ENCODE data around the gene CAAP1.

The CAAP1 gene

GRCh38 chr9:26891726-26892125, 876 bp downstream of the CAAP1 start:
- POLR2A ChIA-PET = interaction anchor here (0.6 to 3.0 kb wide), 9 partner anchors 9 to 76 kb away, joined by 3 to 20 read pairs (median 3); partner anchors contain the start of genes IFT74 and PLAA
- CTCF ChIA-PET = interaction anchor here (0.7 to 1.2 kb wide), 3 partner anchors 19 to 83 kb away, joined by 3 to 5 read pairs (median 3); no protein-coding TSS in a partner anchor
- H3K4me3 ChIP-seq (ENCODE audit: low read depth, low read length) = peak overlapping the region; percentile 100
- H3K4me1 ChIP-seq (ENCODE audit: control insufficient read depth, insufficient read depth, low read length) = no peaks in the 10 kb centered on the region
- H3K27ac ChIP-seq (ENCODE audit: extremely low read depth, low read depth, low read length) = peak overlapping the region; percentile 94
- H3K36me3 ChIP-seq (ENCODE audit: control insufficient read depth in 2 of 2, insufficient read depth in 1 of 2, low read length in 2 of 2) = peaks cover 3 to 5% of the 10 kb centered on the region in 2 experiments; a peak in 2 of 3 replicates
- TF ChIP-seq ZNF169 (tag by site-specific recombination; IDR thresholded peaks at IDR 0.05) (no peak), ZNF423 (tag by site-specific recombination; IDR thresholded peaks at IDR 0.05) (no peak)
- H3K9me3 ChIP-seq (ENCODE audit: control insufficient read depth, insufficient read depth, low read depth, low read length) = no peaks in the 10 kb centered on the region

GRCh38 chr9:26888271-26888670, 4.3 kb downstream of the CAAP1 start:
- CTCF ChIA-PET = no interaction called here
- POLR2A ChIA-PET = interaction anchor here (1.7 kb wide), 1 partner anchor 58 kb away, joined by 4 read pairs; the partner anchor contains the start of gene PLAA
- TF ChIP-seq ZNF514 (tag by site-specific recombination; IDR thresholded peaks at IDR 0.05) (no peak), ZNF658 (tag by site-specific recombination; IDR thresholded peaks at IDR 0.05) (no peak)
- H3K4me1 ChIP-seq (ENCODE audit: control insufficient read depth, insufficient read depth, low read length) = no peaks in the 10 kb centered on the region
- H3K4me3 ChIP-seq (ENCODE audit: low read depth, low read length) = no peak overlapping the region
- no peaks in the 10 kb centered on the region for H3K9me3 ChIP-seq (ENCODE audit: control insufficient read depth, insufficient read depth, low read depth, low read length)
- H3K36me3 ChIP-seq (ENCODE audit: control insufficient read depth in 2 of 2, insufficient read depth in 1 of 2, low read length in 2 of 2) = peaks cover 18 to 22% of the 10 kb centered on the region in 2 experiments
- no peak overlapping the region for H3K27ac ChIP-seq (ENCODE audit: extremely low read depth, low read depth, low read length)

- Histone ChIP-seq H3K27ac (ENCODE audit: extremely low read depth, low read depth, low read length) (no peak overlapping the region), H3K4me3 (ENCODE audit: low read depth, low read length) (no peak overlapping the region), H3K36me3 (ENCODE audit: control insufficient read depth in 2 of 2, insufficient read depth in 1 of 2, low read length in 2 of 2) (peaks cover 18 to 64% of the 10 kb centered on the region in 2 experiments), H3K4me1 (ENCODE audit: control insufficient read depth, insufficient read depth, low read length) (no peaks in the 10 kb centered on the region), H3K9me3 (ENCODE audit: control insufficient read depth, insufficient read depth, low read depth, low read length) (no peaks in the 10 kb centered on the region)
- POLR2A ChIA-PET = interaction anchor here (1.2 kb wide), 1 partner anchor 9 kb away, joined by 3 read pairs; no protein-coding TSS in a partner anchor
- CTCF ChIA-PET = interaction anchor here (0.6 kb wide), 1 partner anchor 59 kb away, joined by 4 read pairs; no protein-coding TSS in a partner anchor
- TF ChIP-seq ZNF585B (tag by site-specific recombination; IDR thresholded peaks at IDR 0.05) (peak; percentile 96), HOXC10 (CRISPR knock-in tag; IDR thresholded peaks at IDR 0.05) (no peak), ZNF423 (tag by site-specific recombination; IDR thresholded peaks at IDR 0.05) (no peak), SETDB1 (IDR thresholded peaks at IDR 0.05; ENCODE audit: insufficient read length, low read length) (peak; percentile 58), ZNF600 (tag by site-specific recombination; IDR thresholded peaks at IDR 0.05) (no peak), ZSCAN16 (tag by site-specific recombination; IDR thresholded peaks at IDR 0.05) (no peak), TRIM28 (IDR thresholded peaks at IDR 0.05; ENCODE audit: borderline replicate concordance, low read length) (peak; percentile 24; the same call in 1 of the 2 replicates), ELK4 (IDR thresholded peaks at IDR 0.05; ENCODE audit: borderline replicate concordance, low read depth, low read length) (no peak)
Observed at GRCh38 chr9:26882154-26882553, 10.4 kb downstream of the CAAP1 start.

GRCh38 chr9:26880262-26880661, 12.3 kb downstream of the CAAP1 start:
- Histone ChIP-seq H3K4me1 (ENCODE audit: control insufficient read depth, insufficient read depth, low read length) (no peaks in the 10 kb centered on the region), H3K27ac (ENCODE audit: extremely low read depth, low read depth, low read length) (no peak overlapping the region), H3K36me3 (ENCODE audit: control insufficient read depth in 2 of 2, insufficient read depth in 1 of 2, low read length in 2 of 2) (peaks cover 13 to 61% of the 10 kb centered on the region in 2 experiments), H3K4me3 (ENCODE audit: low read depth, low read length) (no peak overlapping the region), H3K9me3 (ENCODE audit: control insufficient read depth, insufficient read depth, low read depth, low read length) (no peaks in the 10 kb centered on the region)
- POLR2A ChIA-PET = no interaction called here
- CTCF ChIA-PET = no interaction called here
- TF ChIP-seq ZBTB20 (tag by site-specific recombination; IDR thresholded peaks at IDR 0.05) (no peak), ZBTB26 (tag by site-specific recombination; optimal IDR thresholded peaks at IDR 0.05) (no peak), ZNF513 (tag by site-specific recombination; IDR thresholded peaks at IDR 0.05) (no peak), ZNF621 (tag by site-specific recombination; IDR thresholded peaks at IDR 0.05) (no peak), ZNF239 (tag by site-specific recombination; IDR thresholded peaks at IDR 0.05) (no peak), ZEB2 (tag by site-specific recombination; IDR thresholded peaks at IDR 0.05) (no peak), KLF1 (tag by site-specific recombination; IDR thresholded peaks at IDR 0.05) (no peak), ZNF830 (tag by site-specific recombination; IDR thresholded peaks at IDR 0.05; ENCODE audit: low read depth) (no peak), ZNF549 (tag by site-specific recombination; IDR thresholded peaks at IDR 0.05) (no peak), ZNF792 (tag by site-specific recombination; IDR thresholded peaks at IDR 0.05) (no peak), ZNF785 (tag by site-specific recombination; IDR thresholded peaks at IDR 0.05) (no peak), ZNF157 (tag by site-specific recombination; IDR thresholded peaks at IDR 0.05) (no peak), ZNF133 (tag by site-specific recombination; IDR thresholded peaks at IDR 0.05) (no peak), ZNF184 (tag by site-specific recombination; IDR thresholded peaks at IDR 0.05) (no peak), ZNF629 (tag by site-specific recombination; IDR thresholded peaks at IDR 0.05) (no peak), HOXC10 (CRISPR knock-in tag; IDR thresholded peaks at IDR 0.05) (no peak)

Measured in HEK293 (cell line).